SKM-1 (cell line): Measurements from ENCODE around the gene IGFALS.

Experiments
- DNase-seq: peaks from one replicate; lab custom pipeline; 2025; ENCODE audit not compliant: unreplicated experiment; lab: John Stamatoyannopoulos, UW

IGFALS gene

DNA sequence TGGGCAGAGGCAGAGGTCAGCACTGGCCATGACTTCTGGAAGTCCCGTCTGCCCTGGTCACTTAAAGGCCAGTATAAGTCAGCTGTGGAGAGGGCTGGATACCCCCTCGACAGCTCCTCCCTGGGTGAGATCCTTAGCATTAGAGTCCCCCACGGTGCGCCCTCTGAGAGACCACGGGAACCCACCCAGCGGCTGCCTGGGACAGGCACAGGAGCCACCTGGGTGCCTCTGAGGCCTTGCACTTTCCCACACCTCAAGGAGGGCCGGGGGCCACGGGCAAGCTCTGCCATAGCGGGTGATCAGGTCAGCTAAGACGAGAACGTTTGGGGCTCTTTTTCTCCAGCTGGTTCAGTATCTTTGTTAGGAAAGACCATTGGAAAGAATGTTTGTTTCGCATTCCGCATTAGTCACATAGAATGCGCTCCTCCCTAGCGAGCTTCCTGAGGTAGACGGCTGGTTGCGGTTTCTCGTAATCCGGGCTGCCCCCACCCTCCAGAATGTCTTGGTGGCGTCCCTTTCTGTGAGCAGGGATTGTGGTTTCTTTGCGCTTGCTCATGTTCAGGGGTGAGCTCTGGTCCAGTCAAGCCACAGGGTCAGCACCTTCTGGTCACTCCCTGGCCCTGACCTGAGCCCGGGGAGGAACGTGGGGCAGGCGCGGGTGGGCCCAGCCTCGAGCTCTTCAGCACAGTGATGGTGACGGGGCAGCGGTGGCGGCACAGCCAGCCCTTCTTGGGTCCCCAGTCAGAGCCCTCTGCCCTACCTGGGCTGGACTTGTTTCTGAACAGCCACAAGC is 47.4 kb downstream of the IGFALS start:
- no peak for DNase-seq

- no peak for DNase-seq
Measured at GRCh38 chr16:1745181-1745899, 48.2 kb downstream of the IGFALS start.

DNA sequence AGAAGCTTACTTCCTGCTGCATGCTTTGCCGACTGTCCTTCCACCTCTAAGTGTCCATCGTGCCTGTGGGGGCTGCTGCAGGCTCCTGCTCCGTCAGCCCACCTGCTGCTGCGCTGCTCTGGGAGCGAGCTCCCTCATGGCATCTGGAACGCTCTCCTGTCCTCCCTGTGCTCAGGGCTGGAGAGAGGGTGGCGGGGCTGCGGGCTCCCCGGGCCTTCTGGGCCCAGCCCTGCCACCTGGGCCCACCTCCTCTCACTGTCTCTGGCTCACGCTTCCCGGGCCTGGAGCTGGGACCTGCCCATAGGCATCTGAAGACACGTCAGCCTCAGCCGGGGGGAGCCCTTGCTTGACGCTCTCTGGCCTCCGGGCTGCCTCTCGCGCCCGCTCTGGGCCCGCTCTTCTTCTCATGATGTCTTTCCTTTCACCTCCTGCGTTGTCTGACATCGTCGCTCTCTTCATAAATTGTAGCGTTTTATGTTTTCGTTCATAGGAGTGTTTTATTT is 49.1 kb downstream of the IGFALS start:
- DNase-seq, result no peak

DNA sequence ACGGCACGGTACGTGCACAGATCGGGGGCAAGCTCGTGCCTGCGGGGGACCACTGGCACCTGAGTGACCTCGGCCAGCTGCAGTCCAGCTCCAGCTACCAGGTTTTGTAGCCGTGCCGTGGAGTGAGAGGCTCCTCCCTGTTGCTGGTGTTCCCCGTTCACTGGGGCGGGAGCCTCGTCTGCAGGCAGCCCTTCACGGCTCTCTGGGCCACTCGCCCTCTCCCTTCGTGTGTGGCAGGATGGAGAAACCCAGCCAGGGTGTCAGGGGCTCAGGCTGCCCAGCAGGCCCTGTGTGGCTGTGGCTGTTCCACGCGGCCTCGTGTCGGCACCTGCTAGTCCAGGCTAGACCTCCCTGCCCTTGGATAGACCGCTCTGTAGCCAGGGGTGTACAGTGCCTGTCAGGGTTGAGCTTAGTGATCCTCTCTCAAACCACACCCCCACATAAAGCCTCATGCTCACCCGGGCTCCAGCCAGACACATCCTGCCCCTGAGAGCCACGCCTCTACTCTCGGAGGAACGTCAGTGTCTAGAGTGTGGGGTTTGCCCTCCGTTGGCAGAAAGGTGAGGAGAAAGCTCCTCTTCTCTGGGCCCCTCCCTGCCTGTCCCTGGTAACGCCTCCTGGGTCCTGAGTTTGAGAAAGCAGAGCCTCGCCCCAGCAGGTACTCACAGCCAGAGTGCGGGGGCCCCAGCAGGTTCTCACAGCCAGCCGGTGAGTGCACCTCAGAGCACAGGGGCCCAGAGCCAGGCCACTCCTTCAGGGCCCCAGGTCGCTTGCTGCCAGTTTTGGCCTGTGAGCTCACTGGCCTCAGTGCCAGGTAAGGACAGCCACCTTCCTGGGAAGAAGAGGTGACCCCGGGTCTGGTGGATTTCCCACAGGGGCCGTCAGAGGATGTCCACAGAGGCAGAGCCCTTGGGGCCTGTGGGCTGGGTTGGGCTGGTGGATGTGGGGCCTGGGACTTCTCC is 49.8 kb downstream of the IGFALS start:
- DNase-seq, result no peak

GRCh38 chr16:1741553-1742165 is 51.8 kb downstream of the IGFALS start:
- DNase-seq, result no peak

GRCh38 chr16:1740781-1741490 is 52.6 kb downstream of the IGFALS start:
- DNase-seq, result no peak
